Retinal pigment epithelial cell (primary cell): Measurements from ENCODE around the gene MRRF.

ENCODE experiments used
- DNase-seq: peaks from one replicate; pipeline ENCODE4 v3.0.0-alpha.2; 2010; ENCODE audit warnings: low read depth
- H3K4me3 ChIP-seq: 2 replicates; pipeline ENCODE4 v1.5.1; 2011; ENCODE audit warnings: mild to moderate bottlenecking, low read length, control low read depth, moderate library complexity
- CTCF ChIP-seq: conservative IDR thresholded peaks from 2 replicates; pipeline ENCODE4 v1.5.1; 2011; ENCODE audit warnings: low read depth, low read length, control low read depth, inconsistent platforms

The MRRF gene

GRCh38 chr9:122229485-122229837, 35.2 kb upstream of the MRRF start:
- H3K4me3 ChIP-seq: no peak overlapping the region
- no peak for TF ChIP-seq CTCF
- no peak for DNase-seq

- H3K4me3 ChIP-seq: no peak overlapping the region
- TF ChIP-seq CTCF: no peak
- DNase-seq: no peak
Observed at GRCh38 chr9:122232796-122233306, 31.8 kb upstream of the MRRF start.

- H3K4me3 ChIP-seq: no peak overlapping the region
- TF ChIP-seq CTCF: no peak
- no peak for DNase-seq
Observed at GRCh38 chr9:122234022-122234748, 30.5 kb upstream of the MRRF start.

- no peak for DNase-seq
- no peak for TF ChIP-seq CTCF
- H3K4me3 ChIP-seq: no peak overlapping the region
Observed at GRCh38 chr9:122236681-122237080, 28.0 kb upstream of the MRRF start.

- no peak overlapping the region for H3K4me3 ChIP-seq
- no peak for DNase-seq
- no peak for TF ChIP-seq CTCF
Observed at GRCh38 chr9:122239722-122240121, 25.0 kb upstream of the MRRF start.

- DNase-seq: no peak
- no peak for TF ChIP-seq CTCF
- no peak overlapping the region for H3K4me3 ChIP-seq
Observed at GRCh38 chr9:122244349-122244748, 20.3 kb upstream of the MRRF start.

- no peak for TF ChIP-seq CTCF
- no peak for DNase-seq
Observed at GRCh38 chr9:122246666-122247065, 18.0 kb upstream of the MRRF start.

More at GRCh38 chr9:122246666-122247065, 18.0 kb upstream of the MRRF start:
- no peak overlapping the region for H3K4me3 ChIP-seq
